ENCODE measurements around the gene SH3D19.

The SH3D19 gene

DNA sequence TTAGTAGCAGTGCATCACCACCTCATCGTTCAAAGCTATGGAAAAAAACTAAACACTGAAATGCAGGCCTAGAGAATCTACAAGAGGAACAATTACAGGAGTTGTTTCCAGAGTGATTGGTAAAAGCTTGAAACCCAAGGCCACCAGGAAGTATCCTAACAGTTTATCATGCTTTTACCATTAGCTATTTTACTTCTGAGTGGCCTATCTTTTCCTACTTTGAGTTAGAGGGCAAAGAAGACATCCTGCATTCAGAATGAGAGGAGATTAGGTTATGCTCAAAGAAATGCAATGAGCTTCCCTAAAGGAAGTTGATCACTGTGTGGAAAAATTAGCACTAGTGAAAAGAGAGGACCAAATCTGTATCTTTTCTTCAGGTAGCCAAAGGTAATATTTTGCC lies 118.2 kb downstream of the SH3D19 start:
- TF ChIP-seq, protein P1, sequence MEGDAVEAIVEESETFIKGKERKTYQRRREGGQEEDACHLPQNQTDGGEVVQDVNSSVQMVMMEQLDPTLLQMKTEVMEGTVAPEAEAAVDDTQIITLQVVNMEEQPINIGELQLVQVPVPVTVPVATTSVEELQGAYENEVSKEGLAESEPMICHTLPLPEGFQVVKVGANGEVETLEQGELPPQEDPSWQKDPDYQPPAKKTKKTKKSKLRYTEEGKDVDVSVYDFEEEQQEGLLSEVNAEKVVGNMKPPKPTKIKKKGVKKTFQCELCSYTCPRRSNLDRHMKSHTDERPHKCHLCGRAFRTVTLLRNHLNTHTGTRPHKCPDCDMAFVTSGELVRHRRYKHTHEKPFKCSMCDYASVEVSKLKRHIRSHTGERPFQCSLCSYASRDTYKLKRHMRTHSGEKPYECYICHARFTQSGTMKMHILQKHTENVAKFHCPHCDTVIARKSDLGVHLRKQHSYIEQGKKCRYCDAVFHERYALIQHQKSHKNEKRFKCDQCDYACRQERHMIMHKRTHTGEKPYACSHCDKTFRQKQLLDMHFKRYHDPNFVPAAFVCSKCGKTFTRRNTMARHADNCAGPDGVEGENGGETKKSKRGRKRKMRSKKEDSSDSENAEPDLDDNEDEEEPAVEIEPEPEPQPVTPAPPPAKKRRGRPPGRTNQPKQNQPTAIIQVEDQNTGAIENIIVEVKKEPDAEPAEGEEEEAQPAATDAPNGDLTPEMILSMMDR (IDR thresholded peaks at IDR 0.05; ENCODE audit: insufficient read depth, low read depth, low read length, missing control alignments): no peak
- H3K4me3 ChIP-seq (ENCODE audit: low read length): no peak overlapping the region
- DNase-seq (ENCODE audit: low read depth): no peak

DNA sequence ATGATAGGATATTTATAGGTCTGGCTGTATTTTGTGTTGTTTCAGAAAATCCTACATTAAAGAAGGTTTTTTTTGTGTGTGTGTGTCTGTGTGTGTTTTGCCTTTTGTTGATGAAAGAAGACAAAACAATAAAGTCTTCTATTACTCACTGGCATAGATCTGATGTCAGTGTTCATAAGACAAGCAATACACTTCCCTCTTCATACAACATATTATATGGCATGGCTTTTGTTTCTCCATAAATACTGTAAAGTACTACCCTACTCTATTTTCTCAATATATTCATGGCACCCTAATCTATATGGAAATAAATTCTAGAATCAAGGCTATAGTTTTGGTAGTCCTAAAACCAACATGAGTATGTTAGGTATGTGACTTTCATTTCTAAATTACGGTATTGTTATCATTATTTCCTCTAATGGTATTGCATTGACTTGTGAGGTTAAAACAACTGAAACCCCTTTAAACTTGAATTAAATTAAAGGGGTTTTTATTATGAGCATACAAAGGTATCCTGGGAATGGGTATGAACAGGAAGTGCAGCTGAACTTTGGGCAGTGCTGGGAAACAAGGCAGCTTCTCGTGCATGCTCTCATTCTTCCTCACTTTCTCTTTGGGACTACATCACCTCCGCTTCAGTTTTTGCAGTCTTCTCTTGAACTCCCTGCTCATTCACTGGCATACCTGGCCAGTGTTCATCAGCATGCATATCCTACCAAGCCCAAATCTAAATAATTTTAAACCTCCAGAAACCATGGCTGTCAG lies 119.0 kb downstream of the SH3D19 start:
- H3K4me3 ChIP-seq (ENCODE audit: low read length): no peak overlapping the region
- DNase-seq (ENCODE audit: low read depth): no peak
- TF ChIP-seq, protein P1 (IDR thresholded peaks at IDR 0.05; ENCODE audit: insufficient read depth, low read depth, low read length, missing control alignments): no peak

DNA sequence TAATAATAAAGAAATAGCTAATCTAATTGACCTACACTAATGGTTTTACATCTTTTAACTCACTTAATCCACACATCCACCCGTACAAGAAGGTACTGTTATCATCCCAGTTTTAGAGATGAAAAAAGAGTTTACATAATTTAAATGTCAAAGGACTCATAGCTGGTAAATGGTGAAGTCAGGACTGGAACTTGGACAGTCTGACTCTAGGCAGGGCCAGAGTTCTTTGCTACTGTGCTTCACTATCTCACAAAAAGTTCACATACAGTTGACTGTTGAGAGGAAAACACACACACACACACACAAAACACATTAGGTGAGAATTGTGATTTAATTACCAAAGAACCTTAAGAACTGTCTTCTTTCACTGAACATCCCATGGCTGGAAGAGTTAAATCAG lies 119.7 kb downstream of the SH3D19 start:
- no peak overlapping the region for H3K4me3 ChIP-seq (ENCODE audit: low read length)
- TF ChIP-seq, protein P1 (IDR thresholded peaks at IDR 0.05; ENCODE audit: insufficient read depth, low read depth, low read length, missing control alignments): no peak
- DNase-seq (ENCODE audit: low read depth): no peak

DNA sequence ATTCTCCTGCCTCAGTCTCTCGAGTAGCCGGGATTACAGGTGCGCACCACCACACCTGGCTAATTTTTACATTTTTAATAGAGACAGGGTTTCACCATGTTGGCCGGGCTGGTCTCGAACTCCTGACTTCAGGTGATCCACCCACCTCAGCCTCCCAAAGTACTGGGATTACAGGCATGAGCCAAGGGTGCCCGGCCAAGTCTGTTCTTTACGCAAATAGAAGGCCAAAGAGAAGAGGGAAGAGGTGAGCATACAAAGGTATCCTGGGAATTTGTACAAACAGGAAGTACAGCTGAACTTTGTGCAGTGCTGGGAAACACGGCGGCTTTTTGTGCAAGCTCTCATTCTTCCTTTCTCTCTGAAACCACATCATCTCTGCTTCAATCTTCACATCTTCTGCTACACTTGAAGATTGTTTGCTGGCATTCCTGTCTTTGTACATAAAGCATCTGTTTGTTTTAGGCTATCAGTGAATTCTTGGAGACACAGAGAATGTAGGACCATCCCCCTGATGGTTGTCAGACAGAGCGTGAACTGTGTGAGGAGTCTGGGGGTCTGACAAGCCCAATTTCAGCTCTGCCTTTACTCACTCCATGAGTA lies 120.4 kb downstream of the SH3D19 start:
- no peak for DNase-seq (ENCODE audit: low read depth)
- no peak overlapping the region for H3K4me3 ChIP-seq (ENCODE audit: low read length)
- TF ChIP-seq, protein P1 (IDR thresholded peaks at IDR 0.05; ENCODE audit: insufficient read depth, low read depth, low read length, missing control alignments): no peak

- DNase-seq (ENCODE audit: low read depth): no peak
- H3K4me3 ChIP-seq (ENCODE audit: low read length): no peak overlapping the region
- TF ChIP-seq, protein P1 (IDR thresholded peaks at IDR 0.05; ENCODE audit: insufficient read depth, low read depth, low read length, missing control alignments): no peak
Observed at GRCh38 chr4:151202851-151203455, 122.5 kb downstream of the SH3D19 start.

DNA sequence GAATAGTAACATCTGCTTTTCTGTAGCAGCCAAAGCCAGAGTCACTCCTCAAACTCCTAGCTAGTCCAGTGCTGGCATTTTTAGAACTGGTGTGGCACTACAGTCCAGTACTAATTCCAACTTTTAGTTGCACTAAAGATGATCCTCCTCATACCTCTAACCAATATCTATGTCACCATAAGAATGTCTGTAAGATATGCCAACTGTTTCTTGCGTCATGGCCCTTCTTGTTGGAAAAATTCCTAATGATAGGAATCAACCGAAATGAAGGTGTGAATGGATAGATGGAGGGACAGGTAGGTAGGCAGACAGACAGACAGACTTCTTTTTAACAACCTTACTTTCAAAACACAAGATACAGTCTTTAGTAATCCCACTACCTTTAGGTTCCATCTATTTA lies 123.0 kb downstream of the SH3D19 start:
- DNase-seq (ENCODE audit: low read depth): no peak
- H3K4me3 ChIP-seq (ENCODE audit: low read length): no peak overlapping the region
- TF ChIP-seq, protein P1 (IDR thresholded peaks at IDR 0.05; ENCODE audit: insufficient read depth, low read depth, low read length, missing control alignments): no peak
